Thyroid gland (tissue), 4 donors: ENCODE results near the gene ACAN. TPM values are rescaled to one million over a fixed set of nuclear protein-coding genes. Genes with fewer than 3 reads are reported as not detected.
A peak's percentile ranks its signal among the peaks of the same experiment; 100 is the strongest.

ENCODE experiments used
- DNase-seq, 2 donors: peaks; one replicate each; pipeline ENCODE4 v3.0.0-alpha.2; 2019
- H3K27ac ChIP-seq, 3 donors: fragments of 200-600 bp; sonication (generic); 1 replicate in 2 of 3; 2 replicates in 1 of 3; pipeline ENCODE4 v1.5.1; 2016 to 2019; ENCODE audit warnings: mild to moderate bottlenecking in 1 of 3, moderate library complexity in 1 of 3
- H3K27me3 ChIP-seq: fragments of 200-600 bp; sonication (generic); one replicate; pipeline ENCODE4 v1.5.1; 2019
- H3K36me3 ChIP-seq, 2 donors: fragments of 200-600 bp; sonication (generic); one replicate each; pipeline ENCODE4 v1.5.1; 2016 to 2019
- H3K4me1 ChIP-seq, 2 donors: fragments of 200-600 bp; sonication (generic); one replicate each; pipeline ENCODE4 v1.5.1; 2017 to 2019
- H3K4me3 ChIP-seq, 3 donors: fragments of 200-600 bp; sonication (generic); replicated peaks in 1 of 3; 1 replicate in 2 of 3; 2 replicates in 1 of 3; pipeline ENCODE4 v1.5.1; 2016; ENCODE audit warnings: mild to moderate bottlenecking in 1 of 3
- H3K9me3 ChIP-seq: fragments of 200-600 bp; sonication (generic); one replicate; pipeline ENCODE4 v1.5.1; 2017
- POLR2A ChIP-seq, 2 donors: fragments of 450-650 bp; IDR thresholded peaks; one replicate each; pipeline ENCODE4 v1.6.1; 2017; ENCODE audit warnings: antibody characterized with exemption in 2 of 2, mild to moderate bottlenecking in 2 of 2, moderate library complexity in 1 of 2
- WGBS, 2 donors: methylation state at CpG; one replicate each; pipeline ENCODE4 v1.1.5; 2017; 5-methylcytosine and 5-hydroxymethylcytosine counted together
- intact Hi-C: fragments of 100-400 bp; cut with DNase I; formaldehyde crosslinking; loops from one replicate; pipeline ENCODE4 v1.15.1; 2023
- total RNA-seq, 4 donors: library from RNA; depleted of rRNA; stranded (reverse); fragments of >200 nt; gene quantifications; one replicate each; pipeline ENCODE4 v1.2.3, GENCODE V29; 2016
- TF ChIP-seq, protein P1 (sequence below), 6 experiments: fragments of 200-600 bp in 3 of 6; fragments of 450-650 bp in 3 of 6; sonication (generic) in 3 of 6; IDR thresholded peaks; one replicate each; pipeline ENCODE4 v1.5.1; 2016 to 2019; ENCODE audit warnings: antibody characterized with exemption in 6 of 6, mild to moderate bottlenecking in 2 of 6, inconsistent platforms in 1 of 6, moderate library complexity in 1 of 6

Gene ACAN
- total RNA-seq, 4 donors from 2014 or later: 0.13 to 0.73 (median 0.25) TPM; not detected in 1

DNA sequence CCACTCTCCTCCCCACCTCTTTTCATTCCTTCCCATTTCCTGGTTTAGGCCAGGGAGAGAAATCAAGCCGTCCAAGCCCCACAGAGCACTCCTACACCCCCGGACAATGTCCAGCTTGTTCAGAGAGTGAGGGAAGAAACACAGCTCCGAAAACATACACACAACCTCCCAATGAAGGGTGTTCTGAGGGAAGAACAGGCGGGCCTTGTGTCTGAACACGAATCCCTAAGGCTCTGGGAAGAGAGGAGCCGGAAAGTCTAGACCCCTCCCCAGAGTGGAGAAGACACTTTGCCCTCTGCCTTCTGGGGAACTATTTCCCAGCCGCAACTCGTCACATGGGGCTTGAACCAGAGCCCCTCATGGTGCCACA lies 30.5 kb downstream of the ACAN start:
- whole genome bisulfite sequencing, 2 donors: 63 to 69% methylated on average over 8 of the region's 8 CpGs

DNA sequence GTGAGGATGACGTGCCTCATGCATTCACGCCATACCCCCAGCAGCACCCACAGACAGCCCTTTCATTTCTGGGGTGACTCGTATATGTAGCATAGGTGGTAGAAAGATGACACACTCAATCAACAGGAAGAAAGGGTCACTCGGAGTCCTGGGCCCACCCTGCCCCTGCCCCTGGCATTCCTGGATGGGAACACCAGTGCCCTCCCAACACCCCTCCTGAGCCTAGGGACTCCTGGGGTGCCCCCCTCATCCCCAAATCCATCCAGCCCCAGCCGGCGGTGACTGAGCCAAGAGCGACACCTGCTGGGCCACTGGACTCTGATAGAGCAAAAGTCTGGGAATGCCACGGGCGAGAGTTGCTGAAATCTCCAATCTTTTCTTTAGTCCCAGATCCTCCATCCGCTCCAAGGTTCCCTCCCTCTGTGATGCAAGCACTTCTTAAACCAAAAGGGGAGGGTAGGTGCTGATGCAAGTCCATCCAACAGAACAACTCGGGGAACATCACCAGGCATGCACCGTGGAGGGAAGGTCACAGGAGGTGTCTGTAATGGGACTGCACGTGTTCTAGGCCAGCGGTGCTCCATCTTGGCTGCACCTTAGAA lies 31.1 kb downstream of the ACAN start:
- TF ChIP-seq POLR2A (IDR thresholded peaks at IDR 0.05): no peak
- TF ChIP-seq, protein P1, sequence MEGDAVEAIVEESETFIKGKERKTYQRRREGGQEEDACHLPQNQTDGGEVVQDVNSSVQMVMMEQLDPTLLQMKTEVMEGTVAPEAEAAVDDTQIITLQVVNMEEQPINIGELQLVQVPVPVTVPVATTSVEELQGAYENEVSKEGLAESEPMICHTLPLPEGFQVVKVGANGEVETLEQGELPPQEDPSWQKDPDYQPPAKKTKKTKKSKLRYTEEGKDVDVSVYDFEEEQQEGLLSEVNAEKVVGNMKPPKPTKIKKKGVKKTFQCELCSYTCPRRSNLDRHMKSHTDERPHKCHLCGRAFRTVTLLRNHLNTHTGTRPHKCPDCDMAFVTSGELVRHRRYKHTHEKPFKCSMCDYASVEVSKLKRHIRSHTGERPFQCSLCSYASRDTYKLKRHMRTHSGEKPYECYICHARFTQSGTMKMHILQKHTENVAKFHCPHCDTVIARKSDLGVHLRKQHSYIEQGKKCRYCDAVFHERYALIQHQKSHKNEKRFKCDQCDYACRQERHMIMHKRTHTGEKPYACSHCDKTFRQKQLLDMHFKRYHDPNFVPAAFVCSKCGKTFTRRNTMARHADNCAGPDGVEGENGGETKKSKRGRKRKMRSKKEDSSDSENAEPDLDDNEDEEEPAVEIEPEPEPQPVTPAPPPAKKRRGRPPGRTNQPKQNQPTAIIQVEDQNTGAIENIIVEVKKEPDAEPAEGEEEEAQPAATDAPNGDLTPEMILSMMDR (IDR thresholded peaks at IDR 0.05): peak in 4 of 6 experiments; percentile 22 to 53 (median 36)
- DNase-seq: peak; percentile 26 to 27
- WGBS, 2 donors: 43 to 50% methylated on average over 13 to 14 of the region's 14 CpGs
- Histone ChIP-seq H3K4me1 (no peaks in the 10 kb centered on the region), H3K4me3 (no peak overlapping the region), H3K27me3 (no peaks in the 10 kb centered on the region), H3K9me3 (no peaks in the 10 kb centered on the region), H3K27ac (no peak overlapping the region), H3K36me3 (no peaks in the 10 kb centered on the region)
- intact Hi-C loops: loop anchor here (10.0 kb wide), 1 partner anchor 210 kb away; the partner anchor contains the start of gene AEN

More for the DNA sequence above, 30.5 kb downstream of the ACAN start:
- no peaks in the 10 kb centered on the region for H3K36me3 ChIP-seq
- intact Hi-C loops: loop anchor here (10.0 kb wide), 1 partner anchor 209 kb away; the partner anchor contains the start of gene AEN
- H3K4me3 ChIP-seq: no peak overlapping the region
- no peak for TF ChIP-seq POLR2A (IDR thresholded peaks at IDR 0.05)
- TF ChIP-seq, protein P1 (IDR thresholded peaks at IDR 0.05): no peak
- no peak for DNase-seq
- no peaks in the 10 kb centered on the region for H3K9me3 ChIP-seq
- no peaks in the 10 kb centered on the region for H3K4me1 ChIP-seq
- H3K27ac ChIP-seq: no peak overlapping the region
- no peaks in the 10 kb centered on the region for H3K27me3 ChIP-seq

DNA sequence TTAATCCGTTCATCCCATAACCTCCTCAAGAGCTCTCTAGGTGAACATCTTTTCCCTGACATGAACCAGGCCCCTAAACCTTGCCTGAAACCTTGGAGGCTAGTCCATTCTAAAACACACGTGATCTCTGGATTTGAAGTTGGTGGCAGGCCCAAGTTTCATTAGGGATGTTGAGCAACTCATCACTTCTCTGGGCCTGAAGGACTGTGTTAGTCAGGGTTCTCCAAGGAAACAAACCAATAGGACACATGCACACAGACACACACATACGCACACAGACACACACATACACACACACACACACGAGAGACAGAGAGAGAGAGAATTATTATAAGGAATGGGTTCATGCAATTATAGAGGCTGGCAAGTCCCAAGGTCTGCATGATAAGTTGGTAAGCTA lies 31.9 kb downstream of the ACAN start:
- no peak for DNase-seq
- no peaks in the 10 kb centered on the region for H3K4me1 ChIP-seq
- no peak overlapping the region for H3K4me3 ChIP-seq
- intact Hi-C loops: loop anchor here (10.0 kb wide), 1 partner anchor 210 kb away; the partner anchor contains the start of gene AEN
- no peak for TF ChIP-seq POLR2A (IDR thresholded peaks at IDR 0.05)
- TF ChIP-seq, protein P1 (IDR thresholded peaks at IDR 0.05): no peak
- H3K9me3 ChIP-seq: no peaks in the 10 kb centered on the region
- H3K27ac ChIP-seq: no peak overlapping the region
- H3K36me3 ChIP-seq: no peaks in the 10 kb centered on the region
- H3K27me3 ChIP-seq: no peaks in the 10 kb centered on the region
- 93% methylated on average over 4 of the region's 4 CpGs for WGBS, 2 donors

DNA sequence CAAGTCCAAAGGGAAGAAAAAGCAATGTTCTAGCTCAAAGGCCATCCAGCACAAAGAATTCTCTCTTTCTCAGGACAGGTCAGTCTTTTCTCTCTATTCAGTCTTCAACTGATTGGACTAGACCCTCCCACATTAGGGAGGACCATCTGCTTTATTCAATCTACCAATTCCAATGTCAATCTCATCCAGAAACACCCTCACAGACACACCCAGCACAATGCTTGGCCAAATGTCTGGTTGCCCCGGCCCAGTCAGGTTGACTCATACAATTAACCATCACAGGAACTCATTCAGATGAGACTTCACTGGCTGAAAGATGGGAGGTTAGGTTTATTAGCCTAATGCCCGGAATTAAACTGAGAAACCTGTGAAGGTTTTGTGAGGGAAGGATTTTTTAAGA lies 32.4 kb downstream of the ACAN start:
- 79 to 86% methylated on average over 2 of the region's 2 CpGs for WGBS, 2 donors
- Histone ChIP-seq H3K36me3 (no peaks in the 10 kb centered on the region), H3K4me3 (no peak overlapping the region), H3K9me3 (no peaks in the 10 kb centered on the region), H3K4me1 (no peaks in the 10 kb centered on the region), H3K27ac (no peak overlapping the region), H3K27me3 (no peaks in the 10 kb centered on the region)
- DNase-seq: no peak
- TF ChIP-seq, protein P1 (IDR thresholded peaks at IDR 0.05): no peak
- TF ChIP-seq POLR2A (IDR thresholded peaks at IDR 0.05): no peak
- intact Hi-C loops: loop anchor here (10.0 kb wide), 1 partner anchor 211 kb away; the partner anchor contains the start of gene AEN

DNA sequence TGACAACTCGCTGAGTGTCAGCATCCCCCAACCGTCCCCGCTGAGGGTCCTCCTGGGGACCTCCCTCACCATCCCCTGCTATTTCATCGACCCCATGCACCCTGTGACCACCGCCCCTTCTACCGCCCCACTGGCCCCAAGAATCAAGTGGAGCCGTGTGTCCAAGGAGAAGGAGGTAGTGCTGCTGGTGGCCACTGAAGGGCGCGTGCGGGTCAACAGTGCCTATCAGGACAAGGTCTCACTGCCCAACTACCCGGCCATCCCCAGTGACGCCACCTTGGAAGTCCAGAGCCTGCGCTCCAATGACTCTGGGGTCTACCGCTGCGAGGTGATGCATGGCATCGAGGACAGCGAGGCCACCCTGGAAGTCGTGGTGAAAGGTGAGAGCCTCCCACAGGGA lies 35.4 kb downstream of the ACAN start:
- Histone ChIP-seq H3K4me3 (no peak overlapping the region), H3K27me3 (no peaks in the 10 kb centered on the region), H3K36me3 (no peaks in the 10 kb centered on the region), H3K9me3 (no peaks in the 10 kb centered on the region), H3K4me1 (no peaks in the 10 kb centered on the region), H3K27ac (no peak overlapping the region)
- 86 to 88% methylated on average over 16 to 18 of the region's 18 CpGs for WGBS, 2 donors
- intact Hi-C loops: loop anchor here (10.0 kb wide), 1 partner anchor 214 kb away; the partner anchor contains the start of gene AEN
- TF ChIP-seq, protein P1 (IDR thresholded peaks at IDR 0.05): no peak
- TF ChIP-seq POLR2A (IDR thresholded peaks at IDR 0.05): no peak
- DNase-seq: no peak
